GM18517 (cell line): Measurements from ENCODE around the gene CNNM4.

Source experiments
- ATAC-seq: cut with Tn5 transposase; IDR thresholded peaks from one replicate; pipeline ENCODE4 v1.9.1; 2021; ENCODE audit warnings: mild to moderate bottlenecking, moderate library complexity; ENCODE audit not compliant: unreplicated experiment

The CNNM4 gene

GRCh38 chr2:96828874-96829273 lies 68.2 kb downstream of the CNNM4 start:
- no peak for ATAC-seq

DNA sequence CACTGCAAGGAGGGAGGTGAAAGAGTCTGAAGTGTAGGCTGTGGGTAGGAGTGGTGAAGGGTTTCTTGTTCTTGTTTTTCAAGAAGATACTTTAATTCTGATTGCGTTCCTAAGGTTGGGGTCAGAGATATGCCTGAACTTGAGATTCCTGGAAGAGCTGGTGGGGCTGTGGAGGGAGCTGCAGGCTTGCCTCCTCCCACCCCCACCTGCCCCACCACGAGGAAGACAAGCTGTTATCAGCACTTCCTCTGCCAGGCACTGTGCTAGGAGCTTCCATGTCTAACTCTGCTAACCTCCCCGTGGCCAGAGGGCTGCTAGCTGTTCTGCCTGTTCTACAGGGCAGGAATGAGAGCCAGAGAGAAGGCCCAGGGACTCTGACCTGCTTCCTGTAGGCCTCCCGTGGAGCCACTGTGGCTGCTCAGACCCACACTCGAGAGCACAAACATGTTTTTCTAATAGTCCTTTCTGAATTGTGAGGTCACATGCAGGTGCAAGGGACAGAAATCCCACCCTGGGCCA lies 69.4 kb downstream of the CNNM4 start:
- no peak for ATAC-seq

GRCh38 chr2:96831679-96832078 lies 71.0 kb downstream of the CNNM4 start:
- ATAC-seq = no peak

- no peak for ATAC-seq
These were observed 71.7 kb downstream of the CNNM4 start for GRCh38 chr2:96832408-96832753.

GRCh38 chr2:96832754-96833507 lies 72.2 kb downstream of the CNNM4 start:
- ATAC-seq = no peak

GRCh38 chr2:96835830-96836229 lies 75.1 kb downstream of the CNNM4 start:
- ATAC-seq = no peak

DNA sequence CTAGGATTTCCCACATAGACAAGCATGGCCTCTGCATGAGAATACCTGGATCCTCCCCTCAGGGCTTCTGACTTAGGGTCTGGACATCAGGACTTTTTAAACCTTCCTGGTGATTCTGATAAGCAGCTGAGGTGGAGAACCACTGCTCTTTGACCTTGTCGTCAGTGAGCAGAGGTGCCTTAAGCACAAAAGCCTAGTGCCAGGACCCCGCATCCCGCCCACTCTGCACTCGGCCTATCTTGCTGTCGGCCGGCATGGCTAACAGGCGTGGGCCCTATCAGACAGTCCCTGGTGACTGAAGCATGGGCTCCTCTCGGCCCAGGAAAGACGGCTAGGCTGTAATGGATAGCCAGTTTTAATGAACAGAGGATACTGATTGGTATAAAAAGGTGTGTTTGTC lies 76.9 kb downstream of the CNNM4 start:
- ATAC-seq = no peak

- ATAC-seq = no peak
These were observed 77.9 kb downstream of the CNNM4 start for GRCh38 chr2:96838345-96839292.

GRCh38 chr2:96839293-96839874 lies 78.7 kb downstream of the CNNM4 start:
- peak; percentile 61 for ATAC-seq

DNA sequence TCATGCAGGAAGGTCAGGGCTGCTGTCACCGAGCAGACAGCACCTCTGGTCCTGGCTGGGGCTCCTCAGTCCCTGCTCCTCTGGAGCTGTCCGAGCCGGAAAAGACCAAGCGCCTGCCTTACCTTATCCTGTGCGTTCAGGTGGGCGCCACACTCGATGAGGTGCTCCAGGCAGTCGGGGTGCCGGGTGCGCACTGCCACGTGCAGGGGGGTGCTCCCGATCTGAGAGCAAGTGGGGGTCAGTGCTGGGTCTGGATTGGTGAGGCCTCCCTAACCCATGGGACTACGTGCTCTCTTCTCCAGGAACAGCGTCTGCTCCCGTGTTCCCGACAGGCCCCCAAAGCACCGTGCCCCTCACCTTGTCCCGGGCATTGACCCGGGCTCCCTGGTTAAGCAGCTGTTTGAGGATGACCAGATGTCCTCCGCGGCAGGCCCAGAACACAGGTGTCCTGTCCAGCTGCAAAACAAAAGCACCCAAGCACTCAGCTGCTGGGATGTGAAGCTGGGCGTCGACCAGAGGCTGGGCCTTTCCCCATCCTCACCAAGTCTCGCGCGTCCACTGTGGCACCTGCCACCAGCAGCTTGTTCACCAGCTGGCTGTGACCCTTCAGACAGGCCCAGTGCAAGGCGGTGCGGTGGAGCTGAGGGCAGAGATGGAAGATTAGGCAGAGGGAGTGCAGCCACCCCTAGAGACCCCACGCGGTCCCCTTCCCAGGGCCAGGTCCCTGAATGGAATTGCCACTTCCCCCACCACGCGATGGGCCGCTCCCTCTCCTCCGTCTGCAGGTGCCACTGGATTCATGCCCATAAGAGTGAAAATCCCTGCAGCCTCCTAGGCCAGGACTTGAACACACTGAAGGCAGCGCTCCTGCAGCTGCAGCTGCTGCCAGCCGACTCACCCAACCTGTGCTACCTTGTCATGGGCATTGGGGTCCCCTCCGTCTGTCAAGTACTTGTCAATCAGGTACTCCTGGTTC lies 79.5 kb downstream of the CNNM4 start:
- no peak for ATAC-seq

GRCh38 chr2:96841701-96842495 lies 81.2 kb downstream of the CNNM4 start:
- ATAC-seq = no peak

- ATAC-seq = no peak
These were observed 81.9 kb downstream of the CNNM4 start for GRCh38 chr2:96842600-96842999.

DNA sequence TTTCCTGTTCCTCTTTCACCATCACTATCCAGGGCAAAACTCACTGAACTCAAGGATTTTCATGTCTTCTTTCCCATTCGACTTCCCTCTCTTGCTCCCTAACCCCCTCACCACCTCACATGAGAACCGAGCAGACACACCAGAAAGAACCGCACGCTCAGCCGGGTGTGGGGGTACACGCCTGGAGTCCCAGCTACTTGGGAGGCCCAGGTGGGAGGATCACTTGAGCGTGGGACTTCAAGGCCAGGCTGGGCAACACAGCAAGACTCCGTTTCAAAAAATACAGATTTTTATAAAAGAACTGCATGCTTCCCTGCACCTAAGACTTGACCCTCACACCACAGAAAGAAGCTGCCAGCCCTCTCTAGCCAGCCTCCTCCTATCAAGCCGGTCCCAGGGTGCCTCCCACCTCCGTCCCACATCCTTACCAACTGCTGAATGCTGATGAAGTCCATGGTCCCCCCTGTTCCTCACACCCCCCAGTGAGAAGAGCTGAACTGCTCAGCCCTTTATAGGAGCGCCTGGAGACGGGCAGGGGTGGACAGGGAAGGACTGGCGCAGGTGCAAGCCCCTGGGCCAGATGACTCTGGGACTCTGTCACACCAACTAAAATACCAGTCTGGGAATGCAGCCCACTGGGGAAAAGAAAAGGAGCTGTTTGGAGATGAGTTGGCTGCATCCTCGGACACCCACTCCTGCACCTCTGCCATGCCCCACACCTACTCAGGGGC lies 83.0 kb downstream of the CNNM4 start, which contains the start of gene ANKRD23:
ANKRD23 (minus strand) TSS at position 484 of the 731 bp plus-strand sequence; CDS start at position 455, 29 bp downstream.
- ATAC-seq = no peak

GRCh38 chr2:96844405-96844808 lies 83.7 kb downstream of the CNNM4 start:
- no peak for ATAC-seq

- no peak for ATAC-seq
These were observed 86.1 kb downstream of the CNNM4 start for GRCh38 chr2:96846825-96847224.

DNA sequence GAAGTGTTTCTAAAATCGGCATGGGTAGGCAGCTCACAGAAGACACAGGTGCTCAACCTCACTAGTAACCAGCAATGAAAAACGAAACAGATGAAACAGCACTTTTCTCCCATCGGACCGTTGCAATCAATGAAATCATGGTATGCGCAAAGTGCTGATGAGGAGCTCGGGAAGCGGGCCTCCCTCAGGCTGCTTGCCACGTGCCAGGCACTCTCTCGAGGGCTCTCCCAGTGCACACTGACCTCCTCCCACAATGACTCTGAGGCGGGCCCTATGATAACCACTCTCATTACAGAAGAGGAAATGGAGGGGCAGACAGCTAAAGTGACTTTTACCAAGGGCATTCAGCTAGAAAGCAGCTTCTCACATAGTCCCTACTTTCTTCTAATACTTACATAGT lies 86.9 kb downstream of the CNNM4 start:
- ATAC-seq = no peak

DNA sequence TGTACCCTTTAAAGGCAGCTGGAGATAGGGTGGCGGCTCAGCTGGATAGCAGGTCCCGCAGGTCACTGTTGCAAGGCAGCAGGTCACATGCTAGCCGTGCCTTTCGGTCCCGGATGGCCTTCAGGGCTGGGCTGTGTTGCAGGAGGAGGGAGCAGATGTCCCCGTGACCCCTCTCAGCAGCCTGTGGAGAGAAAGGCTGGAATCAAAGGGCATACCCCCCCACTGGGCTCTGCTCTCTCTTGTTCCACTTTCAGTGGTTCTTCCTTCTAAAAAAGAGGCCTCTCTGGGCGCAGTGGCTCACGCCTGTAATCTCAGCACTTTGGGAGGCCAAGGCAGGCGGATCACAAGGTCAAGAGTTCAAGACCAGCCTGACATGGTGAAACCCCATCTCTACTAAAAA lies 87.6 kb downstream of the CNNM4 start:
- ATAC-seq = no peak

DNA sequence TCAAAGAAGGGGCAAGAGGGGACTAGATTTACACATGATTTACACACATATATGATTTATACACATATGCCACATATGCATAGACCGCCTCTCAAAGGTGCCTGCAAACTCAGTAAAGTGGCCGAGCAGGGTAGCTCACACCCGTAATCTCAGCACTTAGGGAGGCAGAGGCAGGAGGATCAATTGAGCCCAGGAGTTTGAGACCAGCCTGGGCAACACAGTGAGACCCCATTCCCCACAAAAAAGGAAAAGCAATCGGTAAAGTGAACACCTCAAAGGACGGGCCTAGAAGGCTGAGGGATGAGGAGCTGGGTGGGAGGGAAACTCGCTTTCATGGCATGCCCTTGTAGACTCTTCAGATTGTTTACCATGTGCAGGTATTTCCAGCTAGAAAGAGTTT lies 92.0 kb downstream of the CNNM4 start:
- no peak for ATAC-seq

DNA sequence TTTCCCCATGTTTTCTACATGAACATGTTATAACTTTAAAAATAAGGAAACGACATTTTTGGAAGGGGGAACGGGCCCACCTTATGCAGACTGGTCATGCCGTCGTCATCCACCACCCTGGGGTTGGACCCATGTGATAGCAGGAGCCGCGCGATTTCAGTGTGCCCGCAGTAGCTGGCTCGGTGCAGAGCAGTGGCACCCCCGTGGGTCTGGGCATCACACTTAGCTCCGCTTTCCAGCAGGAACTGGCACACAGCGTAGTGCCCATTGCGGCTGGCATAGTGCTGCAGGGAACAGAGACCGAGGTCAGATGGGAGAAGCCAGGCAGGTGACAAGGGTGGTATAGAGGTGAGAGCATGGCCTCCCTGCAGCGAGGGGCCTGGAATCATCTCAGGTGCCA lies 92.6 kb downstream of the CNNM4 start:
- ATAC-seq = no peak
